SK-N-SH treated with all-trans-retinoic acid at 6 μM for 48 hours (cell line): ENCODE data around the gene AEBP1.

Source experiments
- ATAC-seq: fragments of 200-7000 bp; cut with Tn5 transposase; 3 replicates; pipeline ENCODE4 v1.9.1; 2020; ENCODE audit warnings: mild to moderate bottlenecking, moderate library complexity
- ARNTL ChIP-seq: fragments of 450-650 bp; formaldehyde crosslinking; IDR thresholded peaks from 2 replicates; pipeline ENCODE4 v1.5.0; 2020; ENCODE audit warnings: low read depth, mild to moderate bottlenecking, moderate library complexity, borderline replicate concordance
- BACH2 ChIP-seq: fragments of 250-450 bp; sonication (Bioruptor Pico); IDR thresholded peaks from 2 replicates; pipeline ENCODE4 v1.9.0; 2021; ENCODE audit warnings: mild to moderate bottlenecking, borderline replicate concordance
- CSDC2 ChIP-seq: fragments of 250-450 bp; sonication (Bioruptor Pico); IDR thresholded peaks from 2 replicates; pipeline ENCODE4 v1.5.0; 2020; ENCODE audit warnings: mild to moderate bottlenecking, moderate library complexity
- GLIS3 ChIP-seq: fragments of 250-450 bp; sonication (Bioruptor Pico); IDR thresholded peaks from 2 replicates; pipeline ENCODE4 v1.5.0; 2020; ENCODE audit warnings: mild to moderate bottlenecking, moderate library complexity
- ISL1 ChIP-seq: fragments of 250-450 bp; sonication (Bioruptor Pico); IDR thresholded peaks from 2 replicates; pipeline ENCODE4 v2.1.2; 2022; ENCODE audit warnings: mild to moderate bottlenecking, moderate library complexity
- POU6F1 ChIP-seq: fragments of 250-450 bp; sonication (Bioruptor Pico); IDR thresholded peaks from 2 replicates; pipeline ENCODE4 v1.8.0; 2021; ENCODE audit warnings: low read depth, mild to moderate bottlenecking, moderate library complexity, borderline replicate concordance
- RARB ChIP-seq: fragments of 250-450 bp; sonication (Bioruptor Pico); IDR thresholded peaks from 2 replicates; pipeline ENCODE4 v1.8.0; 2021; ENCODE audit warnings: mild to moderate bottlenecking, moderate library complexity
- SNAI2 ChIP-seq: fragments of 250-450 bp; sonication (Bioruptor Pico); IDR thresholded peaks from 2 replicates; pipeline ENCODE4 v1.5.0; 2020; ENCODE audit warnings: mild to moderate bottlenecking, moderate library complexity
- TCF4 ChIP-seq: fragments of 250-450 bp; sonication (Bioruptor Pico); IDR thresholded peaks from 2 replicates; pipeline ENCODE4 v1.8.0; 2021; ENCODE audit warnings: mild to moderate bottlenecking, moderate library complexity, borderline replicate concordance
- TOX ChIP-seq: fragments of 250-450 bp; sonication (Bioruptor Pico); IDR thresholded peaks from 2 replicates; pipeline ENCODE4 v1.8.0; 2021; ENCODE audit warnings: mild to moderate bottlenecking, moderate library complexity, borderline replicate concordance
- TSHZ2 ChIP-seq: fragments of 250-450 bp; sonication (Bioruptor Pico); IDR thresholded peaks from 2 replicates; pipeline ENCODE4 v1.5.0; 2020; ENCODE audit warnings: mild to moderate bottlenecking, moderate library complexity
- ZC3H10 ChIP-seq: fragments of 250-450 bp; sonication (Bioruptor Pico); IDR thresholded peaks from 2 replicates; pipeline ENCODE4 v1.5.1; 2021; ENCODE audit warnings: mild to moderate bottlenecking, moderate library complexity
- ZFP3 ChIP-seq: fragments of 250-450 bp; sonication (Bioruptor Pico); IDR thresholded peaks from 2 replicates; pipeline ENCODE4 v1.5.0; 2020; ENCODE audit warnings: mild to moderate bottlenecking, moderate library complexity
- ZFP30 ChIP-seq: fragments of 450-650 bp; formaldehyde crosslinking; IDR thresholded peaks from 2 replicates; pipeline ENCODE4 v1.5.0; 2022; ENCODE audit warnings: mild to moderate bottlenecking, moderate library complexity
- ZNF565 ChIP-seq: fragments of 450-650 bp; formaldehyde crosslinking; conservative IDR thresholded peaks from 2 replicates; pipeline ENCODE4 v1.5.0; 2020; ENCODE audit warnings: low read depth, mild to moderate bottlenecking, moderate library complexity
- ZNF70 ChIP-seq: fragments of 450-650 bp; formaldehyde crosslinking; IDR thresholded peaks from 2 replicates; pipeline ENCODE4 v1.5.0; 2020; ENCODE audit warnings: mild to moderate bottlenecking, moderate library complexity
- TF ChIP-seq, protein P1 (sequence below): fragments of 250-450 bp; sonication (Bioruptor Pico); IDR thresholded peaks from 2 replicates; pipeline ENCODE4 v1.5.1; 2021; ENCODE audit warnings: mild to moderate bottlenecking, moderate library complexity
- TF ChIP-seq, protein P2 (sequence below): fragments of 250-450 bp; sonication (Bioruptor Pico); IDR thresholded peaks from 2 replicates; pipeline ENCODE4 v1.5.1; 2020; ENCODE audit warnings: low read depth, mild to moderate bottlenecking, moderate library complexity
- TF ChIP-seq, protein P3 (sequence below): fragments of 250-450 bp; sonication (Bioruptor Pico); IDR thresholded peaks from 2 replicates; pipeline ENCODE4 v1.8.0; 2020; ENCODE audit warnings: mild to moderate bottlenecking, moderate library complexity, borderline replicate concordance

AEBP1 gene

DNA sequence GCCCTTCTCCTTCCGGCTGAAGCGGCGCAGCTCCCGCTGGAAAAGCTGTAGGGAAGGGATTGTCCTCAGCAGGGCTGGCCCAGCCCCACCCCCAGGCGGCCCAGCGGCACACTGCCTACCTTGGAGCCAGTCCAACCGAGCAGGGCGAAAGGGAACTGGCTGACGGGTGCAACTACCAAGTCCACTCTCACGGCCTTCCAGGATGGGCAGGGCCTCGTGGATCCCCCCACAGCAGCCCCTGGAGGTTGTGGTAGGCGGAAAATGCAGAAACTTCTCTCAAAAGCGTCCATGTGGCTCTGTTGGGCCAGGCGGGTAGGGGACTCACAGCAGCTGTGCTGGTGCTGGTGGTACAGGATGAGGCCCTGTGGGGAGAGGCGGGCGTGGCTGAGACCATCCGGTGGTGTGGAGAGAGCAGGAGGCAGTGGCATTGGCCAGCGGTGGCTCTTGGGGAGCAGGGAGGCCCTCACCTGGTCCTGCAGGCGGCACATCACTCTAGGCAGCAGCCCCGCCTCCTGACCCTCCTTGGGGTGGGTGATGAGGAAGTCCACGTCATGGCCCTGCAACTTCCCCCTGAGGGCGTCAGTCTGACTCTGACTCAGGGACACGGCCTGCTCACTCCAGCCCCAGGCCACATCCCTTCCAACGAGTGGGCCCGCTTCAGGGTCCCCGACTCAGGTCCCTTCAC lies 30.3 kb upstream of the AEBP1 start:
- ATAC-seq, result peak; percentile 7; the same call in 2 of the 3 replicates
- TF ChIP-seq CSDC2 (CRISPR knock-in tag) (no peak), POU6F1 (CRISPR knock-in tag) (no peak), SNAI2 (no peak), TOX (CRISPR knock-in tag) (no peak), ZC3H10 (no peak), ZNF70 (CRISPR knock-in tag) (no peak), TSHZ2 (no peak), ZFP3 (CRISPR knock-in tag) (no peak), ZNF565 (CRISPR knock-in tag) (no peak), GLIS3 (CRISPR knock-in tag) (no peak), ZFP30 (CRISPR knock-in tag) (no peak), TCF4 (CRISPR knock-in tag) (no peak), ISL1 (CRISPR knock-in tag) (no peak), ARNTL (no peak), RARB (CRISPR knock-in tag) (no peak)
- TF ChIP-seq, protein P1, sequence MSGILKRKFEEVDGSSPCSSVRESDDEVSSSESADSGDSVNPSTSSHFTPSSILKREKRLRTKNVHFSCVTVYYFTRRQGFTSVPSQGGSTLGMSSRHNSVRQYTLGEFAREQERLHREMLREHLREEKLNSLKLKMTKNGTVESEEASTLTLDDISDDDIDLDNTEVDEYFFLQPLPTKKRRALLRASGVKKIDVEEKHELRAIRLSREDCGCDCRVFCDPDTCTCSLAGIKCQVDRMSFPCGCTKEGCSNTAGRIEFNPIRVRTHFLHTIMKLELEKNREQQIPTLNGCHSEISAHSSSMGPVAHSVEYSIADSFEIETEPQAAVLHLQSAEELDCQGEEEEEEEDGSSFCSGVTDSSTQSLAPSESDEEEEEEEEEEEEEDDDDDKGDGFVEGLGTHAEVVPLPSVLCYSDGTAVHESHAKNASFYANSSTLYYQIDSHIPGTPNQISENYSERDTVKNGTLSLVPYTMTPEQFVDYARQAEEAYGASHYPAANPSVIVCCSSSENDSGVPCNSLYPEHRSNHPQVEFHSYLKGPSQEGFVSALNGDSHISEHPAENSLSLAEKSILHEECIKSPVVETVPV (CRISPR knock-in tag), result no peak
- TF ChIP-seq, protein P2, sequence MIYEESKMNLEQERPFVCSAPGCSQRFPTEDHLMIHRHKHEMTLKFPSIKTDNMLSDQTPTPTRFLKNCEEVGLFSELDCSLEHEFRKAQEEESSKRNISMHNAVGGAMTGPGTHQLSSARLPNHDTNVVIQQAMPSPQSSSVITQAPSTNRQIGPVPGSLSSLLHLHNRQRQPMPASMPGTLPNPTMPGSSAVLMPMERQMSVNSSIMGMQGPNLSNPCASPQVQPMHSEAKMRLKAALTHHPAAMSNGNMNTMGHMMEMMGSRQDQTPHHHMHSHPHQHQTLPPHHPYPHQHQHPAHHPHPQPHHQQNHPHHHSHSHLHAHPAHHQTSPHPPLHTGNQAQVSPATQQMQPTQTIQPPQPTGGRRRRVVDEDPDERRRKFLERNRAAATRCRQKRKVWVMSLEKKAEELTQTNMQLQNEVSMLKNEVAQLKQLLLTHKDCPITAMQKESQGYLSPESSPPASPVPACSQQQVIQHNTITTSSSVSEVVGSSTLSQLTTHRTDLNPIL, result no peak
- TF ChIP-seq, protein P3, sequence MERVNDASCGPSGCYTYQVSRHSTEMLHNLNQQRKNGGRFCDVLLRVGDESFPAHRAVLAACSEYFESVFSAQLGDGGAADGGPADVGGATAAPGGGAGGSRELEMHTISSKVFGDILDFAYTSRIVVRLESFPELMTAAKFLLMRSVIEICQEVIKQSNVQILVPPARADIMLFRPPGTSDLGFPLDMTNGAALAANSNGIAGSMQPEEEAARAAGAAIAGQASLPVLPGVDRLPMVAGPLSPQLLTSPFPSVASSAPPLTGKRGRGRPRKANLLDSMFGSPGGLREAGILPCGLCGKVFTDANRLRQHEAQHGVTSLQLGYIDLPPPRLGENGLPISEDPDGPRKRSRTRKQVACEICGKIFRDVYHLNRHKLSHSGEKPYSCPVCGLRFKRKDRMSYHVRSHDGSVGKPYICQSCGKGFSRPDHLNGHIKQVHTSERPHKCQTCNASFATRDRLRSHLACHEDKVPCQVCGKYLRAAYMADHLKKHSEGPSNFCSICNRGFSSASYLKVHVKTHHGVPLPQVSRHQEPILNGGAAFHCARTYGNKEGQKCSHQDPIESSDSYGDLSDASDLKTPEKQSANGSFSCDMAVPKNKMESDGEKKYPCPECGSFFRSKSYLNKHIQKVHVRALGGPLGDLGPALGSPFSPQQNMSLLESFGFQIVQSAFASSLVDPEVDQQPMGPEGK (CRISPR knock-in tag), result no peak
- TF ChIP-seq, all 23 proteins: peak for 0

GRCh38 chr7:44074349-44074695 lies 29.8 kb upstream of the AEBP1 start:
- TF ChIP-seq, protein P1 (CRISPR knock-in tag), result no peak
- TF ChIP-seq TCF4 (CRISPR knock-in tag) (no peak), TOX (CRISPR knock-in tag) (no peak), ARNTL (no peak), TSHZ2 (no peak), BACH2 (CRISPR knock-in tag) (no peak), ZNF565 (CRISPR knock-in tag) (no peak), GLIS3 (CRISPR knock-in tag) (no peak)
- TF ChIP-seq, all 23 proteins: peak for 0
- no peak for ATAC-seq
